Activated CD4-positive, alpha-beta T cell treated with anti-CD3 and anti-CD28 coated beads, Interleukin-2, amount 10 ng/mL, durations not matched to agents 24 days and 14 days (primary cell): ENCODE results near the gene CELSR2. TPM values are rescaled to one million over a fixed set of nuclear protein-coding genes. Genes with fewer than 3 reads are reported as not detected.

Source experiments
- DNase-seq: peaks from one replicate; pipeline ENCODE4 v3.0.0; 2022
- H3K27ac Mint-ChIP-seq: one replicate; pipeline ENCODE4 v1.8.0; 2022; ENCODE audit warnings: mild to moderate bottlenecking, mixed read lengths
- H3K27me3 Mint-ChIP-seq: one replicate; pipeline ENCODE4 v1.8.0; 2022; ENCODE audit warnings: mixed read lengths
- H3K36me3 Mint-ChIP-seq: one replicate; pipeline ENCODE4 v1.8.0; 2022; ENCODE audit warnings: low read depth, mild to moderate bottlenecking, mixed read lengths
- H3K4me1 Mint-ChIP-seq: one replicate; pipeline ENCODE4 v1.8.0; 2021; ENCODE audit warnings: mixed read lengths
- H3K4me3 Mint-ChIP-seq: one replicate; pipeline ENCODE4 v1.8.0; 2022; ENCODE audit warnings: mild to moderate bottlenecking, moderate library complexity, mixed read lengths
- H3K9me3 Mint-ChIP-seq: one replicate; pipeline ENCODE4 v1.8.0; 2021; ENCODE audit warnings: mixed read lengths
- intact Hi-C: fragments of 100-400 bp; cut with micrococcal nuclease; formaldehyde crosslinking; loops from one replicate; pipeline ENCODE4 v1.15.1; 2023
- total RNA-seq: library from RNA; stranded (reverse); gene quantifications from 2 replicates; pipeline ENCODE4 v1.2.3, GENCODE V29; 2022

The CELSR2 gene
- total RNA-seq, 1 donor from 2014 or later = 4.1 TPM

DNA sequence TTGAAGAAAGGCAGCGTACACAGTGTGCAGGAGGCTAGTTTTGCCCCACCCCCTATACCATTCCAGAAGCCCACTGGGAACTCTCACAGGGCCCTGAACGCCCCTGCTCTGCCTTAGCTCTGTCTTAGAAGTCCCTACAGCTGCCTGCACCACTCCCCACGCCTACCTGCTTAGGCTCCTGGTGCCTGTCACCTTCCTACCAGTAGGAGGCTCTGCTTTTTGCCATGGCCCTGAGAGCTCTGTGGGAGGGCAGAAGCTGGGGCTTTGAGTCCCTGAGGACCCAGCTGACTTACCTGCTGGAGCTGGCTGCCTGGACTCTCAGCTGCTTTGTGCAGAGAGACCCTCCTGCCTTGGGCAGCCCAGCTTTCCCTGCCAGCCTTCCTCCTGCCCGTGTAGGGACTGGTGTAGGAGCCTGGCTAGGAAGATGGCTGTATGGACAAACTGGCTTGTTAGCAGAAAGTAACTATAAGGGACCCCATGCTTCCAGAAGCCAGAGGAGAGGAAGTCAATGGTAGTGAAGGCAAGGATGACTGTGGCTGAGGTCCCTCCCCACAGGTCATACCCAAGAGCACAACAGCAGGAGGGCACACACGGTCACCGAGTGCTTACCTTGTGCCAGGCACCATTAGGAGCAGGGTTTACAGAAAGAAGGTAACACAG, 9.8 kb upstream of the CELSR2 start:
- Mint-ChIP-seq H3K27me3 (peaks cover 18% of the 10 kb centered on the region), H3K9me3 (no peaks in the 10 kb centered on the region), H3K27ac (no peak overlapping the region), H3K4me3 (no peak overlapping the region), H3K4me1 (peaks cover 11% of the 10 kb centered on the region), H3K36me3 (peaks cover 41% of the 10 kb centered on the region)
- intact Hi-C loops = no loop called here
- peak; percentile 74 for DNase-seq

- Mint-ChIP-seq H3K27ac (no peak overlapping the region), H3K9me3 (no peaks in the 10 kb centered on the region), H3K27me3 (peaks cover 21% of the 10 kb centered on the region), H3K36me3 (peaks cover 34% of the 10 kb centered on the region), H3K4me1 (peaks cover 6% of the 10 kb centered on the region), H3K4me3 (no peak overlapping the region)
- peak; percentile 75 for DNase-seq
- intact Hi-C loops = loop anchor here (1.0 kb wide), 1 partner anchor 9 kb away; the partner anchor contains the start of gene CELSR2
Observed at GRCh38 chr1:109240158-109241152, 8.9 kb upstream of the CELSR2 start.

DNA sequence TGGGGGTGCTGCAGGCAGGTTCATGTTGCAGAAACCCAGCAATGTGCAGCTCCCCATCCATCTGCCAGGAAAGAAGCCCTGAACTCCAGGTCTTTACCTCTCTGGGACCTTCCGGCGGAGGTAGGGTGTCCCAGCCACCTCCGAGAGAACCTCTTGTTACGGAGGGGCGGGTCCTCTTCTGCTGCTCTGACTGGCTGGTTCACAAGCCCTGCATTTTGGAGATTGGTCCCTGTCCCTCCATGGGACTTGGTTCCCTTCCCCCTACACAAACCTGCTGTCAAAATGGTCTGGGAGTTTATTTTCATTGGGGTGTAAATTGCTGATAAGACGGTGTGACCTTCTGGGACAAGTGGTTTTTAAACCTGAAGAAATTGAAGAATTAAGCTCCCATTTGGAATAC, 8.0 kb upstream of the CELSR2 start:
- peaks cover 26% of the 10 kb centered on the region for H3K36me3 Mint-ChIP-seq
- H3K27ac Mint-ChIP-seq = no peak overlapping the region

DNA sequence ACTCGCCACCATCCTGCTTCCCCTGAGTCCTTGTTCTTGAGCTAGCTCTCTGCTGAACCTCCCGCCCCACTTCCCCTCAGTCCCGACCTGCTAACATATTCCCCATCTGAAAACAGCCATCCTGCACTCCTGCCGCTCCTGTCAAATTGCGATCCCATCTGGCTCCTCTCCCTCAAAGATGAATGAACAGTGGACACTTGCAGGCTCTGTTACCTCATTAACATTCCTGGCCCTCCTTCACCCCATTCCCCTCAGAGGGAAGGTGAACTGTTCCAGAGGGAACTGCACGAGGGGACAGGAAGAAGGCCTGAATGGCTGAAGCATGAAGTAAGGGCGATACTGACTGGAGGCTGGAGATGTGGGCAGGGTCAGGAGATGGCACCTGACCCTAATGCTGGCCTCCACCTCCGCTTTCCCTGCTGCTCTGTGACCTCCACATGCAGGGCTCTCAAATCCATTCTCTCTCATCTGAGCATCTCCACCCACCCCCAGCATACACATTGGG, 7.4 kb upstream of the CELSR2 start:
- Mint-ChIP-seq H3K4me3 (no peak overlapping the region), H3K4me1 (peaks cover 6% of the 10 kb centered on the region), H3K36me3 (peaks cover 23% of the 10 kb centered on the region), H3K27ac (no peak overlapping the region), H3K9me3 (no peaks in the 10 kb centered on the region), H3K27me3 (peaks cover 26% of the 10 kb centered on the region)
- DNase-seq = no peak
- intact Hi-C loops = loop anchor here (1.0 kb wide), 1 partner anchor 7 kb away; the partner anchor contains the start of gene CELSR2

More for the DNA sequence above, 8.0 kb upstream of the CELSR2 start:
- Mint-ChIP-seq H3K4me1 (peaks cover 6% of the 10 kb centered on the region), H3K27me3 (peaks cover 21% of the 10 kb centered on the region), H3K9me3 (no peaks in the 10 kb centered on the region), H3K4me3 (no peak overlapping the region)
- intact Hi-C loops = loop anchor here (1.0 kb wide), 1 partner anchor 8 kb away; the partner anchor contains the start of gene CELSR2
- DNase-seq = no peak

GRCh38 chr1:109242387-109242786, 7.0 kb upstream of the CELSR2 start:
- peaks cover 6% of the 10 kb centered on the region for H3K4me1 Mint-ChIP-seq
- no peak for DNase-seq

GRCh38 chr1:109243221-109243620, 6.1 kb upstream of the CELSR2 start:
- Mint-ChIP-seq H3K4me3 (no peak overlapping the region), H3K27ac (no peak overlapping the region), H3K36me3 (peaks cover 11% of the 10 kb centered on the region), H3K9me3 (no peaks in the 10 kb centered on the region), H3K27me3 (peaks cover 26% of the 10 kb centered on the region), H3K4me1 (peaks cover 6% of the 10 kb centered on the region)
- no peak for DNase-seq
- intact Hi-C loops = no loop called here

More at GRCh38 chr1:109242387-109242786, 7.0 kb upstream of the CELSR2 start:
- Mint-ChIP-seq H3K4me3 (no peak overlapping the region), H3K27ac (no peak overlapping the region), H3K36me3 (peaks cover 18% of the 10 kb centered on the region), H3K9me3 (no peaks in the 10 kb centered on the region), H3K27me3 (peaks cover 26% of the 10 kb centered on the region)
- intact Hi-C loops = no loop called here

DNA sequence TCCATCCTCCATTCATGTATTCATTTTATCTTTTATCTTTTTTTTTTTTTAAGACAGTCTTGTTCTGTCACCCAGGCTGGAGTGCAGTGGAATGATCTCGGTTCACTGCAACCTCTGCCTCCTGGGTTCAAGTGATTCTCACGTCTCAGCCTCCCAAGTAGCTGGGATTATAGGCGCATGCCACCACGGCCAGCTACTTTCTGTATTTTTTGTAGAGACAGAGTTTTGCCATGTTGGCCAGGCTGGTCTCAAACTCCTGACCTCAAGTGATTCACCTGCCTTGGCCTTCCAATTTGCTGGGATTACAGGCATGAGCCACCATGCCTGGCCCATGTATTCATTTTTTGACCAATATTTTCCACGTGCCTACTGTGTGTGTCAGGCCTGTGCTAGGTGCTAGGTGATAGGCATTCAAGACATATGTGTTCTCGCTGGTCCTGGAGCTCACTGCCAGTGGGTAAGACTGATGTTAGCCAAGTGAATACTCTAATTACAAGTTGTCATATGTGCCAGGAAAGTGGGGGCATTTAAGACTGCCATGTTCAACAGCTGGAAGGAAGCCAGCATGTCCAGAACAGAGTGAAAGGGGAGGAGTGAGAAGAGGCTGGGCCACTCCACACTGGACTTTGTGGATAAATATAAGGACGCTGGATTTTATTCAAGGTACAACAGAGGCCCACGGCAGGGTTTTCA, 5.3 kb upstream of the CELSR2 start:
- no peak for DNase-seq
- H3K4me1 Mint-ChIP-seq = peaks cover 6% of the 10 kb centered on the region
- no peaks in the 10 kb centered on the region for H3K9me3 Mint-ChIP-seq
- intact Hi-C loops = no loop called here
- peaks cover 26% of the 10 kb centered on the region for H3K27me3 Mint-ChIP-seq
- no peak overlapping the region for H3K27ac Mint-ChIP-seq
- H3K4me3 Mint-ChIP-seq = no peak overlapping the region
- peaks cover 7% of the 10 kb centered on the region for H3K36me3 Mint-ChIP-seq

DNA sequence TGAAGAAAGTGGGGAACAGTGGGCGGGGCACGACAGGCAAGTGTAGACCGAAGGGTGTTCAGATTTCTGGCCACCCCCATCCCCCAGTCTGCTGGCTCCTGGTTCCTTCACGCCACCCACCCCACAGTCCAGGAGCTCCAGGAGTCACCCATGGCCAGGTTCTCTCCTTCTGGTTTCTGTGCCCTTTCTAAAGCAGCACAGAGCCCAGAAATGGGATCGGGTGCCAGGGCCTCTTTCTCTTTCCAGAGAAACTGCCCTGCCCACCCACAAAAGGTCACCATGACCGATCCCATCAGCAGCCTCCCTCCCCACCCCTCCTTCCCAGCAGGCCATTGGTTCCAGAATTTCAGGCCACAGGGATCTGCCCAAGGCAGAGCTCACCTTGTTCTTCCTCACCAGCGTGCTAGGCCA, 3.2 kb upstream of the CELSR2 start:
- peaks cover 30% of the 10 kb centered on the region for H3K27me3 Mint-ChIP-seq
- no peak overlapping the region for H3K27ac Mint-ChIP-seq
- DNase-seq = no peak
- peaks cover 2% of the 10 kb centered on the region for H3K36me3 Mint-ChIP-seq
- H3K4me1 Mint-ChIP-seq = peaks cover 10% of the 10 kb centered on the region
- no peak overlapping the region for H3K4me3 Mint-ChIP-seq
- H3K9me3 Mint-ChIP-seq = no peaks in the 10 kb centered on the region
- intact Hi-C loops = no loop called here

GRCh38 chr1:109247401-109248365, 1.7 kb upstream of the CELSR2 start:
- peaks cover 25% of the 10 kb centered on the region for H3K27me3 Mint-ChIP-seq
- H3K9me3 Mint-ChIP-seq = no peaks in the 10 kb centered on the region
- H3K27ac Mint-ChIP-seq = no peak overlapping the region
- no peak overlapping the region for H3K4me3 Mint-ChIP-seq
- peaks cover 4% of the 10 kb centered on the region for H3K4me1 Mint-ChIP-seq
- H3K36me3 Mint-ChIP-seq = no peaks in the 10 kb centered on the region
- intact Hi-C loops = no loop called here
- DNase-seq = no peak

GRCh38 chr1:109248444-109248796, 919 bp upstream of the CELSR2 start:
- no peak for DNase-seq
- Mint-ChIP-seq H3K9me3 (no peaks in the 10 kb centered on the region), H3K4me3 (no peak overlapping the region), H3K27ac (no peak overlapping the region), H3K27me3 (peaks cover 20% of the 10 kb centered on the region), H3K36me3 (no peaks in the 10 kb centered on the region), H3K4me1 (peaks cover 4% of the 10 kb centered on the region)
- intact Hi-C loops = no loop called here

DNA sequence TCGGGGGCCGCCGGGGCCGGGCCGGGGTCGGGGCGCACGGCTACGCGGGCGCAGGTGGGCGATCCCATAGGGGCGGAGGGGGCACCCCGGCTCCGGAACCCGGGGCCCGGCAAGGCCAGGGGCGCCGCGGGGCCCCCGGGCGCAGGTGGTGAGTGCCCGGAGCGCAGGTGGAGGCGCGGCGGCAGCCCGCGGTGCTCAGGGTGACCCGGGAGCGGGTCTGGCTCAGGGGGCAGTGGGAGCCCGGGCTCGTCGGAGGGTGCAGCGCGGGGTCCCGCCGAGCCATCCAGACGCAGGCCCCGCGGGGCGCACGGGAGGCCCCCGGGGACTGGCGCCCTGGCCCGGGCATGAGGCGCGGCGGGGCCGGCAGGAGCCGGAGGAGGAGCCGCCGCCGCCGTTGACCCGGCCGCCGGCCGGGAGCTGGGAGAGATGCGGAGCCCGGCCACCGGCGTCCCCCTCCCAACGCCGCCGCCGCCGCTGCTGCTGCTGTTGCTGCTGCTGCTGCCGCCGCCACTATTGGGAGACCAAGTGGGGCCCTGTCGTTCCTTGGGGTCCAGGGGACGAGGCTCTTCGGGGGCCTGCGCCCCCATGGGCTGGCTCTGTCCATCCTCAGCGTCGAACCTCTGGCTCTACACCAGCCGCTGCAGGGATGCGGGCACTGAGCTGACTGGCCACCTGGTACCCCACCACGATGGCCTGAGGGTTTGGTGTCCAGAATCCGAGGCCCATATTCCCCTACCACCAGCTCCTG, 489 bp downstream of the CELSR2 start:
- H3K4me3 Mint-ChIP-seq = peak overlapping the region; percentile 57

More for the DNA sequence above, 489 bp downstream of the CELSR2 start:
- Mint-ChIP-seq H3K27ac (no peak overlapping the region), H3K27me3 (peaks cover 15% of the 10 kb centered on the region), H3K9me3 (no peaks in the 10 kb centered on the region), H3K4me1 (peaks cover 4% of the 10 kb centered on the region), H3K36me3 (no peaks in the 10 kb centered on the region)
- DNase-seq = no peak
- intact Hi-C loops = loop anchor here (1.0 kb wide), 2 partner anchors 9 to 234 kb away; no protein-coding TSS in a partner anchor
